ENCODE data around the gene MYADM.

Gene MYADM

DNA sequence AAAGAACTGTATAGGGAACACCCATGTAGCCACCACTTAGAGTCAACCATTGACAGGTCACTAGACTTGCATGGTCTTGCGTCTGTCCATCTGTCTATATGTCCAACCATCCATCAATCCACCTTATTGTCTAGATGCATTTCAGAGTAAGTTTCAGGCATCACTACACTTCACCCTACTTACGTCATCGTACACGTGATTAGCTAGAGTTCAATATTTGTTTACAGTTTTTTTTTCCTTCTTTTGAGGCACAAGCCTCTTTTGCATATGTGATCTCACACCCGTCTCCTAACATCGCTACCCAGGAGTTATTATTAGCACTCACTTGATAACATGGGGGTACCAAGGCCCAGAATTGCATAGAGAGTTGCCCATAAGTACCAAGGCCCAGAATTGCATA lies 48.3 kb downstream of the MYADM start:
- DNase-seq, result no peak

DNA sequence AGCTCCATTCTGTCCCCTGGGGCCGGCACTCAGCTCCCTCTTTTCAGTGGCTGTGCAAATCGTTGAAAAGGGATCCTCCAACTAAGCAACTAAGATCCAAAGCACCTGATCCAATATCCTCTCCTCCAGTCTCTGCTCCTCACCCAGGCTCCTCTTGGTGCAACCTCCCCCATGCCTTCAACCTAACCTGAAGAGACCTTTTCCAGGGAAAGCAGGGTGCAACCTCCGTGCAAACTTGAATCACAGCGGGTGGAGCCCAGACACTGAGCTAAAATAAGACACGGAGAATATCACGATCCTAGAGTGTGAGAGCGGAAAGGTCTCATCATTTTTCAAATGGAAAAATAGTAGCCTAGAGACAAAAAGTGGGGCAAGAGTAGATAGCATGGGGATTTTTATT lies 49.7 kb downstream of the MYADM start:
- no peak for DNase-seq
